HG03442 (cell line): Measurements from ENCODE around the gene ANKRD40.

Source experiments
- ATAC-seq: cut with Tn5 transposase; IDR thresholded peaks from one replicate; pipeline ENCODE4 v1.9.1; 2021; ENCODE audit warnings: mild to moderate bottlenecking, moderate library complexity; ENCODE audit not compliant: unreplicated experiment

ANKRD40 gene

DNA sequence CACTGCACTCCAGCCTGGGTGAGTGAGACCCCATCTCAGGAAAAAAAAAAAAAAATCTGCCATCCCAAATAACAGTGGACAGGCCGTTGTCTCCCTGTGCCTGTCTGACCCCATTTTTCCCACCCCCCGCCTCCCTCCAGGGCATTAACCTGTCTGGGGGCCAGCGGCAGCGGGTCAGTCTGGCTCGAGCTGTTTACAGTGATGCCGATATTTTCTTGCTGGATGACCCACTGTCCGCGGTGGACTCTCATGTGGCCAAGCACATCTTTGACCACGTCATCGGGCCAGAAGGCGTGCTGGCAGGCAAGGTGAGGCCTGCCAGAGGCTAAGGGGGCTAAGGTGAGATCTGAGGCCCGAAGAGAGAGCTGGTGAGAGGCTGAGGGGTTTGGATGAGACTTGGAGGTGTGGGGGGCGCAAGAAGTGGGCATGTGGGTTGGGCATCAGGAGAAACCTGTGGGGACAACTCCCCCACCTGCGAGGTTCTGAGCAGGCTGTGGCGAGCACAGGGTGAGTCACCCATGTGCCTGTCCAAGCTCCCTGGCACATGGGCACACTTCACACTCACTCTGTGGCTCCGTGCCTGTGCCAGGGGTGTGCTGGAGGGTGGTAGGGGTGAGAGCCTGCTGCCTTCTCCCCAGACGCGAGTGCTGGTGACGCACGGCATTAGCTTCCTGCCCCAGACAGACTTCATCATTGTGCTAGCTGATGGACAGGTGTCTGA lies 34.7 kb downstream of the ANKRD40 start:
- ATAC-seq: no peak

DNA sequence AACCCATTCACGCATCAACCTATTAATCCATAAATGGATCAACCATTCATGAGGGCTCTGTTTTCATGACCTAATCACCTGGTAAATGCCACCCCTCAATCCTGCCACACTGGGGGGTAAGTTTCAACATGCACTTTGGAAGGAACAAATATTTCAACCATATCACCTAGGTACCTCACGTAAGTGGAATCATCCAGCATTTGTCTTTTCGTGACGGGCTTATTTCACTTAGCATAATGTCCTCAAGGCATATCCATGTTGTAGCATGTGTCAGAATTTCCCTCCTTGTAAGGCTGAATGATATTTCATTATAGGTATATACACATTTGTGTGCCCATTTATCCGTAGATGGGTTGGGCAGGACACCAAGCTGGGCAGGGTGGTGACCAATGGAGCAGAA lies 35.6 kb downstream of the ANKRD40 start:
- ATAC-seq: no peak

DNA sequence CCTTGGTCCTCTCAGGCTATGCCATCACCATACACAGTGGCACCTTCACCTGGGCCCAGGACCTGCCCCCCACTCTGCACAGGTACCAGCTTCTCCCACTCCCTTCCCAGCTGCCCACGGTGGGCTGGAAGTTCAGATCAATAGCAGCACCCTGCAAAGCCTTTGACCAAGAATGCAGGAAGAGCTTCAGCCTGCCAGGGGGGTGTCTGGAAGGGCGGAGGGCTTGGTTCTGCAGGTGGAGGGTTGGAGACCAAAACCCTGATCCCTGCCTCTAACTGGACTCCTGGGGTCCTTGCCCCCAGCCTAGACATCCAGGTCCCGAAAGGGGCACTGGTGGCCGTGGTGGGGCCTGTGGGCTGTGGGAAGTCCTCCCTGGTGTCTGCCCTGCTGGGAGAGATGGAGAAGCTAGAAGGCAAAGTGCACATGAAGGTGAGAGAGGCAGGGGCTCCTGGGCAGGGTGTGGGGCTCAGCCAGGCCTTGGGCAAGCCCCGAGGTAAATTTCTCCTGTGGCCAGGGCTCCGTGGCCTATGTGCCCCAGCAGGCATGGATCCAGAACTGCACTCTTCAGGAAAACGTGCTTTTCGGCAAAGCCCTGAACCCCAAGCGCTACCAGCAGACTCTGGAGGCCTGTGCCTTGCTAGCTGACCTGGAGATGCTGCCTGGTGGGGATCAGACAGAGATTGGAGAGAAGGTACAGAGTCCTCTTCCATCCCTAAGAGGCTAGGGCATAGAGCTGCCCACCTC lies 38.7 kb downstream of the ANKRD40 start:
- ATAC-seq: no peak

DNA sequence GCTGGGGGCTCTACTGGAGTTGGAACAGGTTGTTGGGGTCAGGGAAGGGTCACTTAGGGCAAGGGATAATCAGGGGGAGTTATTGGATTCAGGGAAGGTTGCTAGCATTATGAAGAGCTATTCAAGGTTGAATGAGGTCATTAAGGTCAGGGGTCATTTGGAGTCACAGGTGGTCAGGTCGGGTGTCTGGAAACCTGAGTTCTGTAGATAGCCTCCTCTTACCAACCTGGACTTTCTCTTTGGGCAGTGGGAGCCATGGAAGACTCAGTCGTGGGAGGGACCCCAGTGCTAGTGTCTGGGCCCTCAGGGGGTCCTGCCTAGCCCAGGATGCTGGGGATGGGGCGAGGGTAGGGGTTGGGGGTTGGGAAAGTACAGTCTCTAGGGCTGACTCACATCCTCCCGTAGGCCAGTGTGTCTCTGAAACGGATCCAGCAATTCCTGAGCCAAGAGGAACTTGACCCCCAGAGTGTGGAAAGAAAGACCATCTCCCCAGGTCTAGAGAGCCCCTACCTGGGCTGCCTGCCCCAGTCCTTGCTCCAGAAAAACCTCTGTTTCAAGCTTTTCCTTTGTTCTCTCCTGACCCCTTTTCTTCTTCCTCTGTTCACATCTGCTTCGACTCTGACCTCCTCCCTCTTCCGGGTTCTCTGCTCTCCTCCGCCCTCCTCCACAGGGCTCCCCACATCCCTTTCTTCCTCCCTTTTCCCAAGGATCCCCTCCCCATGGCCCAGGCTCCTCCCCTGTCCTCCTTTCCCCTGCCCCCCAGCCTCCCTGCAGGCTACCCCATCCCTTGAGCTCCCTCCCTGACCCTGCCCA lies 39.5 kb downstream of the ANKRD40 start:
- no peak for ATAC-seq

DNA sequence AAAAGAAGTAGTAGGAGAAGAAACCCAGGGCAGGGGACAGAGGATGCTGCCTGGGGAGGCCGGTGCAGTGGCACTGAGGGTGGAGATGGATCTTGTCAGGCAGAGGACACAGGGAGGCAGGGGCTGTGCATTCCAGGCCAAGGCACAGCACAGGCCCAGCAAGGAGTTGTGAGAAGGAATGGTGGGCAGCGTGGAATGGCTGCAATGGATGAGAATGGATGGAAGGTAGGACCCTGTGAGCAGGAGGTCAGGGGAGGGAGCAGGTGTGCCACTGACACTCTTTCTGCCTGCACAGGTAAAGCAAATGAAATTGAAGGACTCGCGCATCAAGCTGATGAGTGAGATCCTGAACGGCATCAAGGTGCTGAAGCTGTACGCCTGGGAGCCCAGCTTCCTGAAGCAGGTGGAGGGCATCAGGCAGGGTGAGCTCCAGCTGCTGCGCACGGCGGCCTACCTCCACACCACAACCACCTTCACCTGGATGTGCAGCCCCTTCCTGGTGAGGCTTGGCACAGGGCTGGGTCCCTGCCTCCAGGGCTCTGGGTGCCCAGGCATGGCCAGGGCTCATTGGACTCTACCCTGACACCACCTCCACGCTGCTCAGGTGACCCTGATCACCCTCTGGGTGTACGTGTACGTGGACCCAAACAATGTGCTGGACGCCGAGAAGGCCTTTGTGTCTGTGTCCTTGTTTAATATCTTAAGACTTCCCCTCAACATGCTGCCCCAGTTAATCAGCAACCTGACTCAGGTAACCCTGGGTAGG lies 40.3 kb downstream of the ANKRD40 start:
- no peak for ATAC-seq

DNA sequence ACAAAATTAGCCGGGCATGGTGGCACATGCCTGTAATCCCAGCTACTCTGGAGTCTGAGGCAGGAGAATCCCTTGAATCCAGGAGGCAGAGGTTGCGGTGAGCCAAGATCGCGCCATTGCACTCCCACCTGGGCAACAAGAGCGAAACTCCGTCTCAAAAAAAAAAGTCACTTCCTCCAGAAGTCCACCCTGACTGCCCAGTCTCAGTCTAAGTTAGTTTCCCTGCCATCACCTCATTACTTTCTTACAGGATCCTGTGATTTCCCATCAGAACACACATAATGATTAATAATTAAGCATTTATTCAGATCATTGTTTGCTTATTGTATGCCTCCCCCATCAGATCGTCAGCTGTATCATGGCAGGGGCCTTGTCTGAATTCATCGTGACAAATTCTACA lies 41.4 kb downstream of the ANKRD40 start:
- no peak for ATAC-seq

DNA sequence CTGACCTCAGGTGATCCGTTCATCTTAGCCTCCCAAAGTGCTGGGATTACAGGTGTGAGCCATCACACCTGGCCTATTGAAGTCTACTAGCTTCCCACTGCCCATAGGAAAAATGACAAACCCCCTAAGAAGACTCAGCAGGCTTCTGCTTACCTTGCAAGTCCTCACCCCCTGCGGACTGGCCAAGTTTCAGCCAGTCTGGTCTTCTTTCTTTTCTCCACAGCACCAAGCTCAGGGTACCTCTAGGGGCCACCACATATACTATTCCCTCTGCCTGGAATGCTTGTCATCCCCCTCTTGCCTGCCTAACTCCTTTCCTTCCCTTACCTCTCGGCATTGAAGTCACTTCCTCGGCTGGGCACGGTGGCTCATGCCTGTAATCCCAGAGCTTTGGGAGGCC lies 41.9 kb downstream of the ANKRD40 start:
- ATAC-seq: no peak

DNA sequence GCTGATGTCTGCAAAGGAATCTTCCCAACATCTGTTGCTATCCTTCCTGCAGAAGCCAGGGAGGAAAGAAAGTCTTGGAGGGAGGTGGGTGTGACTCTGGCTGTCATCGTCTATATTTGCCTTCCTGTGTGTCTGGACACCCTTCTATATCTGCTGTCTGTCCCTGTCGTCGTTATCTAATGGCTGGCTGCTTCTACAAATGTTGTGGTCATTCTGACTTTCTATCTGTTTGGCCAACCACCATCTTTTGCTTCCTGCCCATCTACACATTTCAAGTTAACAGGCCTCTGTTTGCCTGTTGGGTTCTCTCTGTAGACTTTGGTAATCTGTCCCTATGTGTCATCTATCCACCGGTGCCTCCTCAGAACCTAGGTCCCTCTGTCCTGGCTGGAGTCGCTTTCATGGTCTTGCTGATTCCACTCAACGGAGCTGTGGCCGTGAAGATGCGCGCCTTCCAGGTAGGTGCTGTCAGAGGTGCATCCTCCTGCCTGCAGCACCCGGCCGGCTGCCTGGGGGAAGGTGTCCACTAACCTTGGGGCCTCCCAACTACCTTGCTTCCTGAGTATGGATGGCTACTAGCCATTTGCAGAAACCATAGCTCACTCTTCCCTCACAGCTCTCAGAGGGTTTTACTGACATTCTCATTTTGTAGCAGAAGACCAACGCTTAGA lies 42.8 kb downstream of the ANKRD40 start:
- no peak for ATAC-seq

DNA sequence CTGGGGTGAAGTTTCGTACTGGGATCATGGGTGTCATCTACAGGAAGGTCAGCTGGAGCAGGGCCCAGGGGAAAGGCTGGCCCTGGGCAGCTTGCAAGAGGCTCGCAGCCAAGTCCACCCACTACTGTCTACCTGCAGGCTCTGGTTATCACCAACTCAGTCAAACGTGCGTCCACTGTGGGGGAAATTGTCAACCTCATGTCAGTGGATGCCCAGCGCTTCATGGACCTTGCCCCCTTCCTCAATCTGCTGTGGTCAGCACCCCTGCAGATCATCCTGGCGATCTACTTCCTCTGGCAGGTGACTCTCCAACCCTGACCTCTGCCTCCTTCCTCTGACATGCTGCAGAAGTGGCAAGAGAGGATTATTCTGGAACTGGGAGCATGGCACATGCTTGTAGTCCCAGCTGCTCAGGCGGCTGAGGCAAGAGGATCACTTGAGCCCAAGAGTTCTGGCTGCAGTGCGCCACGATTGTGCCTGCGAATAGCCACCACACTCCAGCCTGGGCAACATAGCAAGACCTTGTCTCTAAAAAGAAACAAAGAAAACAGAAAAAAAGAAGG lies 43.8 kb downstream of the ANKRD40 start:
- no peak for ATAC-seq

DNA sequence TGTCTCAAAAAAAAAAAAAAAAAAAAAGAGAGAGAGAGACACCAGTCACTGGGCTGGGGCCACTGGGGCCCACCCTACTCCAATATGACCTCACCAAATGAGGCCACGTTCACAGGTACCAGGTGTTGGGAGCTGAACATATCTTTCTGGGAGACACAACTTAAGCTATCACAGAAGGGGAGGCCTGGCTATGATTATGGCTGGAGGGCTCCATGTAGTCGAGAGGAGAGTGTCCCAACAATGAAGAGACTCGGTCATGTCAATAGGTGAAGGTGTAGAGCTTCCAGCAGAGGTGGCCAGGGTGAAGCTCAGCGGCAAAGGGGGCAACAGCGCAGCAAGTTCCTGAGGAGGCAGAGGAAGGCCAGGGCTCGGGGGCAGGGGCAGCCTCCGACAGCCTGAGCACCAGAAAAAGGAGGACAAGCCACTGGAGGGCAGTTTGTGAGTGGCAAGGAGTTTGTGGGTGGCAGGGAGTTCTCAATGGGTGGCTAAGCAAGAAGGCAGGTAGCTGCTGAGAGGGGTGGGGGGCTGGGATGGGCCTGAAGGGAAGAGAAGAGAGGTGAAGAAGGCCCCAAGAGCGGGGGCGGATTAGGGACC lies 45.0 kb downstream of the ANKRD40 start:
- no peak for ATAC-seq

DNA sequence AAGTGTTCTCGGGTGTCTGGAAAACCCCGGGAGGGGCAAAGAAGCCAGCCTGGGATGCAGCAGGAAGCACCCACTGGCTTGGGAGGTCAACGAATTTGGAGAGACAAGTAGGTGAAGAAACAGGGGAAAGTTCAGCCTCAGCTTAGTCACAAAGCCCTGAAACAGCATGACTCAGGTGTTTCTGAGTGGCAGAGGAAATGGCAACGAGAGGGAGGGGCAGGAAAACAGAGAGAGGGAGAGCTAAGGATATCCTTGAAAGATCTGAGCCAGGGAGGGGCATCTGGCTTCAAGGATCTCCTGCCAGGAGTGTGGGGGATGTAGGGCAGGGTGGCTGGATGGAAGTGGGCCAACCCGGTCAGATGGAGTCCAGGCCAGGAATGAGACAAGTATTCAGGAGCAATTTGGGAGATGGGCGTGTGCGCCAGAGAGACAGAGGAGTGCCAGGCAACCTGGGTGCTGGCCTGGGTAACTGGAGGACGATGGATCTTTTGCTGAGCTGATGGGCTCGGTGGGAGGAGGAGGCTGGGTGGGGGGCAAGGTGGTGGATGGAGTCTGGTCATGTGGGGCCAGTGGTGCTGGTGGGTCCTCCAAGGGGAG lies 45.8 kb downstream of the ANKRD40 start:
- ATAC-seq: no peak

DNA sequence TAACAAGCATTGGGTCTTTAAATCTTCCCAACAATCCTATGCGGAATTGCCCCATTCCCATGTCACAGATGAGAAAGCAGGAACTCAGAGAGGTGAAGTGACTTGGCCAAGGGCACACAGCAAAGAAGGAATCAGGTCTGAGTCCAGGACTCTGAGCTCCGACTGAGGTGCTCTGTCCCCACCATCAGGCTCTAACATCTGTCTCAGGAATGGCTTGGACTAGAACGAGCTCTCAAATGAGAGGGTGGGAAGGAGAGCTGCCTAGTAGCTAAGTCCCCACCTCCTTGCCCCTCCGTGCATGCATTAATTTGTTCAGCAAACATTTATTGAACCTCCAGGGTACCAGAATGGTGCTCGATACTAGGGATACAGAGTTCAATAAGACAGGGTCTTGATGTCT lies 46.4 kb downstream of the ANKRD40 start:
- no peak for ATAC-seq

DNA sequence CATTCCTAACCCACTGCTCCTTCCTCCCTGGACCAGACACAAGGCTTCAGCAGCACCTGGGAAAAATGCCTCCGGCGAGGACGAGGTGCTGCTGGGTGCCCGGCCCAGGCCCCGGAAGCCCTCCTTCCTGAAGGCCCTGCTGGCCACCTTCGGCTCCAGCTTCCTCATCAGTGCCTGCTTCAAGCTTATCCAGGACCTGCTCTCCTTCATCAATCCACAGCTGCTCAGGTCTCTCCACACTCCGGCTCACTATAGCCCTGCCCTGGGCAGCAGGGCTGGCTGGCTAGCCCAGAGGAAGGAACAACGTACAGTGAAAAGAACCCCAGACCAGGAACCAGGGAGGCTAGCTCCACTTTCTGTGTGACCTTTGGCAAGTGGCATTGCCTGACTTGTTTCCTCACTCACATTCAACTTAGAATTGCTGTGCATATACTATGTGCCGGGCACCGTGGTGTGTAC lies 46.8 kb downstream of the ANKRD40 start:
- ATAC-seq: no peak

DNA sequence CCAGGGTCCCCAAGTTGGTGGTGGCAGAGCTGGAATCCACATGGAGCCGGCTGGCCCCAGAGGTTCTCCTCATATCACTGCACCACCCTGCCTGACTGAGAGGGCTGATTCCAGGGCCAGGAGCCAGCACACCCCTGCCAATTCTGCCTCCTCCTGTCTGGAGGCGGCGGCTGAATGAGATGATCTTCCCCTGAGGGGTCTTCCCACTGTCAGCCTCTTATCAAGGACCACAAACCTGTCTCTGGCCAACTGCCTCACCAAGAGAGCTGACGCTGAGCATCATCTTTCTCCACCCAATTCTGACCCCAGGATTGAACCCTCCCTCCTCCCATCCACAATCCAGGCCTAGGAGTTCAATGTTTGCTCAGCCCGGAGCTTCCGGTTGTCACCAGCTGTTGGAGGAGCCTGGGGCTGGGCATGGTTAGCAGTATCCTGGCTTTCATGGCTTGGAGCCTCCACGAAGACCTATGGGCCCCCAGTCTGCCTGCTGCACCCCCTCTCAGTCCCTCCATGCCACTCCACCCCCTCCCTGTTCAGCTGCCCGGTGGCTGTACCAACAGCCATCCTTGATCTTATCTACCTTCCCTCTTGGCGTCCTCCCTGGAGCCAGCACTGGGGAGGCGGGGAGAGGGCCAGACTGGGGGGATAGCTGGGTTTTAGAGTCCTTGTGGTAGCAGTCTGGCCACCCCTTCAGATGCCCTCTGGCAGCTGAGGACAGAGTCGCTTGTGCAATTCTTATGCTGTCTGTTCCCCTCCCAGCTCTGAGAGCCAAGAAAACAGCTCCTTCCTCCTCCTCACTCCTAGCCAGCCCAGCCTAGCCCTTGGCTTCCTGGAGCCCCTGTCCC lies 47.5 kb downstream of the ANKRD40 start:
- ATAC-seq: no peak

DNA sequence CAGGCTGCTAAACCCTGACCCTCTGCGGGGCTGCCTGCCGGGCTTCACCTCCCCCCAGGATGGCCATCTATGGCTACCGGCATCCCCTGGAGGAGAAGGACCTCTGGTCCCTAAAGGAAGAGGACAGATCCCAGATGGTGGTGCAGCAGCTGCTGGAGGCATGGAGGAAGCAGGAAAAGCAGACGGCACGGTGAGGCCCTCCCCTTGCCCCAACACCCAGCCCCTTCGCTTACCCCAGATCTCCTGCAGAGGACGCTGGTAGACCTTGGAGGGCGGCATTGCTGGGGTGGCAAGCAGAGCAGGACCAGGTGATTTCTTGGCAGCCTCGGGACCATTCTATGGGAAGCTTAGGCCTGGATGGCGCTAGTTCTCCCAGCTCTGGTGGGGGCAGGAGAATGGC lies 48.5 kb downstream of the ANKRD40 start:
- no peak for ATAC-seq

DNA sequence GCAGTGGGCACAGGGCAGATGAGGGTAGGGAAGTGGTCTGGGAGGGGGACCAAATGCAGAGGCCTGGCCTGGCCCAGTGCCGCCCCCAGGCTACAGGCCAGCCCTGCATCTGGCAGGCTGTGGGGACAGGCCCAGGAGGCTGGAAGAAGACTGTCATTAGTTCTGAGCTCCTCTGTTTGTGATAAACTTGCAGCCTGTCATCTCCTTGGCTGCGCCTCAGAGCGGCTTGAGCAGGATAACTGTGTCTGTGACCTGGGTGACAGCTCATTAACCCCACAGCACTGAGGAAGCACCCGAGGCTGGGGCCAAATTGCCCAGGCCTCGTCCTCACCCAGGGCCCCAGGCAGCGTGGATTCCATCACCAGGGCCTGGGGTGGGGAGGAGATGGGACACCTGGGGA lies 49.1 kb downstream of the ANKRD40 start:
- no peak for ATAC-seq

DNA sequence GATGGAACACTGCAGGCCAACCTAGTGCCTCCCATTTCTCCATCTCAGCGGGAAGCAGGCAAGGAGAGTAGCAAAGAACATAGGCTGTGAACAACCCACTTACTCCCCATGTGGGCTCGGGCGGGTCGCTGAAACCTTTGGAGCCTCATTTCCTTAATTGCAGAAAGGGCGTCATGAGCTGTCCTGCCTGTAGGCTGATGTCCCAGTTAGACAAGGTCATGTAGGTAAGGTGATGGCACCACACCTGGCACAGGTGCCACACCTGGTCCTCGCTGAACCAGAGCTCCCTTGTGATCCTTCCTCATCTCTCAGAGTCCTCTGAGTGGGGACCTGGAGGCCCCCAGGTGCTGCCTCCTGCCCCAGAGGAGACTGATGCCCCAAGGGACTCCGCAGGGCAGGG lies 50.1 kb downstream of the ANKRD40 start:
- ATAC-seq: no peak

DNA sequence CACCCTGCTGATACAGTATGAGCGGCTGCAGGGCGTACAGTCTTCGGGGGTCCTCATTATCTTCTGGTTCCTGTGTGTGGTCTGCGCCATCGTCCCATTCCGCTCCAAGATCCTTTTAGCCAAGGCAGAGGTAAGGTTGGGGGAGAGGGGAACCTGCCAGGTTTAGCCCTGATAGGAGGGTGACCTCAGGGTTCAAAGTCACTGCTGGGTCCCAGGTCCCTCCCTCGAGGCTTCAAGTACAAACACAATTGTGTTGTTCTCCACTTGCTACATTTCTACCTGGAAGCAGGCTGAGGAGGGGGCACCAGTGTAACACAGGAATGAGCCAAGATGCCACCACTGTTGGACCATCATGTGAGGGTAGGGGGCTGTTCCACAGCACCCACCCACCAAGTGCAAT lies 50.7 kb downstream of the ANKRD40 start:
- no peak for ATAC-seq
